AG09319 (cell line): ENCODE measurements around the gene GPI.
"Not testable (repeated sequence)": the region's sequence is repeated elsewhere in the genome, so short reads cannot be mapped to it uniquely, and the experiment has no call there.

Source experiments
- DNase-seq: peaks from one replicate; pipeline ENCODE4 v3.0.0-alpha.2; 2010; ENCODE audit warnings: low read depth; ENCODE audit errors: extremely low read depth
- CTCF ChIP-seq: IDR thresholded peaks from 2 replicates; pipeline ENCODE4 v1.5.1; 2011; ENCODE audit warnings: low read depth, mild to moderate bottlenecking, inconsistent platforms, low read length, moderate library complexity

GPI gene

GRCh38 chr19:34399886-34400285, 34.9 kb downstream of the GPI start:
- no peak for TF ChIP-seq CTCF
- DNase-seq, result no peak

- not testable (repeated sequence) for DNase-seq
Measured at GRCh38 chr19:34400844-34401243, 35.8 kb downstream of the GPI start.

- DNase-seq, result no peak
- TF ChIP-seq CTCF, result no peak
Measured at GRCh38 chr19:34402074-34402600, 37.1 kb downstream of the GPI start.

GRCh38 chr19:34403784-34404108, 38.8 kb downstream of the GPI start:
- no peak for TF ChIP-seq CTCF
- DNase-seq, result no peak

- no peak for TF ChIP-seq CTCF
- peak; percentile 62 for DNase-seq
Measured at GRCh38 chr19:34404109-34404909, 39.3 kb downstream of the GPI start, which contains the start of gene PDCD2L. Gene PDCD2L (plus strand): TSS chr19:34404399. CDS start chr19:34404431, 32 bp downstream.

GRCh38 chr19:34405892-34406660, 41.1 kb downstream of the GPI start:
- no peak for DNase-seq
- TF ChIP-seq CTCF, result no peak

- no peak for TF ChIP-seq CTCF
- no peak for DNase-seq
Measured at GRCh38 chr19:34408411-34408810, 43.4 kb downstream of the GPI start.
